HT-29 (cell line): ENCODE results near the gene TMIE. TPM values are rescaled to one million over a fixed set of nuclear protein-coding genes. Genes with fewer than 3 reads are reported as not detected.
A peak's percentile ranks its signal among the peaks of the same experiment; 100 is the strongest.
"Not testable (repeated sequence)": the region's sequence is repeated elsewhere in the genome, so short reads cannot be mapped to it uniquely, and the experiment has no call there.

Experiments used
- DNase-seq: peaks from one replicate; pipeline ENCODE4 v3.0.0-alpha.2; 2015; ENCODE audit warnings: low spot score
- total RNA-seq: library from RNA; depleted of rRNA; stranded (reverse); fragments of >200 nt; shearing (Covaris generic); gene quantifications from 2 replicates; pipeline ENCODE4 v1.2.3, GENCODE V29; 2014

The TMIE gene
- total RNA-seq, 1 experiment from 2014 or later = 0.18 TPM

DNA sequence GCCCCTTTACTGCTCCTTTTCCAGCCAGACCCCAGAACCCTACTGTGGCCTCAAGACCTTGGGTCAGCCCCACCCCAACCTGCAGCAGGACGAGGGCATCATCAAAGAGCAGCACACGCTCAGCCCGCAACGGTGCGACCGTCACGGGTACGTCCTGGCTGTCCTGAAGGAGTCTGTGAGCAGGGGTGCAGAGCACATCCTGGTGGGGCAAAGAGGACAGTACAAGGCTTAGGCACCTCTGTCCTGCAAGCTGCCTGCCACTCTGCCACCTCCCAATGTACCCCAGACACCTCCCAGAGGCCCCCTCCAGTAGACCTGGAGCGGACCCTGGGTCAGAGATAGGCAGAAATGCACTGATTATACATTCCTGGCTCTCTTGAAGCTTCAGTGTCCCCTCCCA, 15.7 kb upstream of the TMIE start:
- no peak for DNase-seq

DNA sequence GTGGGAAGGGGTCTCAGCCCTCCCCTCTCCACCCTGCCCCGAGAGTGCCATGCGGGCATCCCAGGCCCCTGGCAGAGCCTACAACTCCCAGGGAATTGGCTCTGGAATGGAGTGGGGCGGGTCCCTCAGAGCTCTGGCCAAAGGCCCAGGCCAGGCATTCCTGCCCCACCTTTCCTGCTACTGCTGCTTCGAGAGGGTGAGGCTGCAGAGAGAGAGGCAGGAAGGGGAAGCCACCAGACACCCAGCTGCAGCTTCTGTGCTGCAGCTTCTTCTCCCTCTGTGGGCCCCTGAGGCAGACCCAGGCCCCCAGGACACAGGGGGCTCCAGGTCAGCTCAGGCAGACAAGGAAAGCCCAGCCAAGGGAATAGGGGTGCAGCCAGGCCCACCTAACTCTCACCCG, 10.4 kb upstream of the TMIE start:
- peak; percentile 64 for DNase-seq

DNA sequence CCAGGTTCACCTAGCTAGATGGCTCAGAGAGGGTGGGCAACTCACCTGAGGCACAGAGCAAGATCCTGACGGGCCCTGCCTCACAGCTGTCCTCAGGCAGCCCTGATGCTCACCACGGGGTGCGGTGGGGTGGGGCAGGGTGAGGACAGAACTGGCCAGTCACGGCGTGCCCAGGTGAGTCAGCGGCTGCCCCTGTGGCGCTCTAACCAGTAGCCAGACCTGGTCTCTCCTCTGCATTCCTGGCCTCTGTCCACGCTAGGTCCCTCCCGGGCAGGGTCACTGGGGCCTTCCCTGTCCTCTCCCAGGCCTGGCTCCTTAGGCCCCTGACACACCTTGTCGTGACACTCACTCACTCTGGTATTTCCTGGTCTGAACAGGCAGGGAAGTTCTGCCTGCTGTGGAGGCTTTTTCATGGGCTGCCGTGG, 8.6 kb upstream of the TMIE start:
- DNase-seq = peak; percentile 78

DNA sequence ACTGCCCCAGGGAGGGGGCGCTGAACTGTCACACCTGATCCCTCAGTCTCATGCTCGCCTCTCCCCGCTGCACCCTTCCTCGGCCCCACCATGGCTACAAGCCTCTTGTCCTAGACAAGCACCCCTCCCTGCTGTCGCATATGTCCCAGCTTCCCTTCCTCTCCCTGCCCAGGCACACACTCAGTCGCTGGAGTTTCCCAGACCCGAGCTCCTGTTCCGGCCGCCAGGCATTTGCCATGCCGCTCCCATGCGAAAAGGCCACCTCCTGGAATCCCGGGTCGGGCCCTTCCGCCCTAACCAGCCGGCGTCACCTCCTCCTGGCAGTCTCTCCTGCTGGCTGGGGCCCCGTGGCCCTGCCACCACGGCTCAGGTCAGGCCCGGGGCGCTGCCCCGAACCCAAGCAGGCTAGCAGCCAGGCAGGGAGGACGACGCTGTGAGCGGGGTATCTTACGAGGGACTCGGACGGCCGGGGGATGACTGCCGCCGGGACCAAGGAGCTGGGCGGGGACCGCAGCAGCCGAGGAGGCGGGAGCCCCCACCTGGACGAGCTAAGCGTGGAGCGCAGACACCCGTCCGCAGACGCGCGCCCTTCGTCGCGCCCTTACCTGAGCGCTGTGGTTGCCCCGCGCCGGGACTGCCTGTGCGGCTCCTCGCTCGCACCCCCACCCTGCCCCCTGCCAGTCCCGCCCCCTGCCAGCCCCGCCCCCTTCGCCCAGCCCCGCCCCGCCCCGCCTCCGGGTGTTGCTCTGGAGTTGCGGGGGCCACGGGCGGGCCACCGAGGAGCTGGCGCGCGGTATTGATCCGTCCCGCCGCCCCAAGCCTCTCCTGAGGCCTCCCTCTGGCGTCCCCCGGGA, 7.9 kb upstream of the TMIE start, which contains the start of gene ALS2CL:
Gene ALS2CL (minus strand): TSS at position 642 of the 854 bp plus-strand sequence. CDS start 4,239 bp downstream, outside the sequence.
- DNase-seq = peak; percentile 54

DNA sequence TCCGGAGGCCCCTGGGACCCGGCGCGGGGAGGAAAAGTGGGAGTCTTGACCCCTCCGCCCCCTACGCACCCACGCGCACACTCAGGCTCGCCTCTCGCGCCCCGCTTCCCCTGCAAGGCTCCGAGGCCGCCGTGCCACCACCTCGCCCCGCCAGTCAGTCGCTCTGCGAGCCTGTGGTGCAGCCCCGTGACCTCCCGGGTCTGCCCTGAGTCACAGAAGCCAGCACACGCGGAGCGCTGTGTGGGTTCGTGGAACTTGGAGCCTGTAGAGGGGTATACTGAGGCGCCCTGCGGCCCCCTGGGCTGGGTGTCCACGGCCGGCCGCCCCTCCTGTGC, 7.3 kb upstream of the TMIE start:
- no peak for DNase-seq

DNA sequence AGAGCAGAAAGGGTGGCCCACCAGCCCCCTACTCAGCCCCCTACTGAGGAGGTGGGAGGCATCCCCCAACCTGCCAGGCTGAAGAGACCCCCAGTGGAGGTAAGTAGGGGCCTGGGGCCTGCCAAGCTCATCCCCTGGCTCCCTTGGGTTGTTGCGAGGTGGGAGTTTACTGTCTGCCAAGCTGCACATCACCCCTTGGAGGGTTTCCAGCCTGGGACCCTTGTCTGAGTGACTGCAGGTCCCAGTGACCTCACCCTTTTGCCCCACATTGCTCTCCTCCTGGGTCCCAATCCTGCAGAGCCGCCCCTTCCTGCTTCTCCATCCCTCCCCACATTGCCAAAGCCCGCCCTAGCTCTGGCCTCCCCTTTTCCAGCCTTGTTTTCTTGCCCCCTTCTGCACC, 6.7 kb upstream of the TMIE start:
- no peak for DNase-seq

DNA sequence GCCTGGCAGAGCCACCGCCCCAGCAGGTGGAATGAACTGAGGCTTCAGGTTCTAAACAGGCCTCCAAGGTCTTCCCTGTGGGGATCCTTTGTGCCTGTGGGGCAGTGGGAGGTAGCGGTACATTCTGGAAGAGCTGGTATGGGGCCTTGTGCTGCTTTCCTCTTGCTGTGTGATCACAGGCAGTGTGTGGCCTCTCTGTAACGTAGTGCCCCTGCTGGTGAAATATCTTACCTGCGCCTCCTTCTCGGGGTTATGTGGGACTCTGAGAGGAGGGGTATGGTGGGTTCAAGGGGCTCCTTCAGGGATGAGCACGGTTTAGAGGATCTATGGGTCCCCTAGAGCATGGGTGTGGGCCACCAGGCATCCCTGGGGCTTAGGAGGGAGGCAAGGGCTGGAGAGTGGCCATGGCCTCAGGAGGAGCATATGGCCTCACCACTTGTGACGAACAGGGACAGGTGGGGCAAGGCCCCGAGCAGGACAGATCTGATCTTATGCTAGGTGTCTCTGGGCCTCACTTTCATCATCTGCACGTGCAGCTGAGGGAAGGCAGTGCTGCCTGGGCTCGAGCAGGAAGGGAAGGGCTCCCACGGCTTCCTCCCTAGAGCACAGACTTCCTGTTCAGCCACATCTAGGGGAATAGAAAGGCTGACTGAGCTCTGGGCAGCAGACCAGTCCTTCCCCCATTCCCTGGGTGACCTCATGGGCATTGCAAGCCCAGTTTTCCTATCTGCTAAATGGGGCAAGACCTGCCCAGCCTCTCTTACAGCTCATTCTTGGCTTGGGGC, 5.8 kb upstream of the TMIE start:
- peak; percentile 25 for DNase-seq

DNA sequence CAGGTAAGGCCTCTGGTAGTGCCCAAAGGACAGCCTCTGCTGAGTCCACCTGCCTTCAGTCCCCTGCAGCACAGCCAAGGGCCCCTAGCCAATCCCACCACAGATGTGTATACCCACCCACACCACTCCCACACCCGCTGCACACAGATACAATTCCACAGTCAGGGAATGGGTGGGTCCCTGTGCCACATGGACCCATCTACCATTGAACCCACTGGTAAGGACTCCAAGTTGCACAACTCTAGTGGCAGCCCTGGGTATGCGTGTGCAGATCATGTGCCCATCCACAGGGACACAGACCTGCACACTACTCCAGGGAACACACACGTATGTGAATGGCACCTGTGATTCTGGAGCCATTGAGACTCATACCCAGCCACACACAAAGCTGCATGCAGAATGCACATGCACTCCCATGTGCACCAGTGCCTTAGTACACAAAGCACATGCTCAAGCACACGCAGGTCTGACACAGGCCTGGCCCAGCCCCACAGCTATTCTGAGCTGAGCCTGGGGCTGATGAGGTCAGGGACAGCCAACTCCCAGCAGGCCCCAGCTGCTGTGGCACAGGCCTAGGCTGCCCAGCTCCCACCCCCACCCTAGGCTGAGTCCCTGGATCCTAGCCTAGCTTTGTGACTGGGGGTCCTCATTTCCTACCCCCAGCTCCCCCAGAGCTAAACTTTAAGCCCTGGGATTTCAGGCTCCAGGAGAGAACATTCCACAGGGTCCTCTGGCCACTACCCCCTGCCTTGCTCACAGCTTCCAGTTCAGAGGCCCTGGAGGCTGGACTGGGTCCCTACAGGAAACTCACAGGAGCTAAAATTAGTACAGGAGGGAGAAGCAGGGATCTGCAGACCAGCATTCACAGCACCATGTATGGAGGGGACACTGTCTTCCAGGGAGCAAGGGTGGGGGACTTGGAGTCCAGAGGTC, 5.0 kb upstream of the TMIE start:
- DNase-seq = no peak

DNA sequence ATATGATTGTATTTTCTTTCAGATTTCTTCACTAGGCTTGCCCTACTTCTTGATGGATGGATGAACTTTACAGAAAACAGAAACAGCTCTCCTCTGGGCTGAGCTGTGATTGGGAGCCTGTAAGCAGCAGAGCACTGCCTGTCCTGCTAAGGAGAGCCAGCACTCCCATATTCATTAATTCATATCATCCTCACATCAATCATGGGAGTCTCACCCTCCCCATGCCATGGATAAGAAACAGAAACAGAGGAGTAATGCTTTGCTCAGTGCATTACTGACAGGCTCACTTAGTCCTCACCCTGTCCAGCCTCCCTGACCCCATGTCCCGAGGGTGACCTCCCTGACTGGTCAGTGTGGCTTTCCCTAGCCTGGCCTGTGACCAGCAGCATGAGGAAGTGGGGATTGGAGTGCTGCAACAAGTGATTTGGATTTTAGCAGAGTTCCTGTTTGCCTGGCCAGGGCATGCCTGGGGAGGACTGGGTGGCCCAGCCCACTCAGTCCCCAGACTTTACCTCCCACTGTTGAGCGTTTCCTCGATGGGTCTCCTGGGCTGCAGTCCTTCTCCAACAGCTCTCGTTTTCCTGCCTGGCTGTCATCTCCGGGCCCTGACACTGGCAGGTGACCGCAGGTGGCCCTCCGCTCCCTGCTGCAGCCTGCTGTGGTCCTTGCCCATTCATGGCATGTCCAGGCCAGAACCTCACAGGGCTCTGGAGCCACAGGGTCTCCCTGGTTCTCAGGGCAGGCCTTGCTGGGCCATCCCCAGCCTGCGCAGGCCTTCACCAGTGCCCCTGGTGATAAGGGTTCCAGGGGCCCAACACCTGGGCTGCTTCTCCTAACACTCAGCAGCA, 1.3 kb upstream of the TMIE start:
- DNase-seq = no peak

DNA sequence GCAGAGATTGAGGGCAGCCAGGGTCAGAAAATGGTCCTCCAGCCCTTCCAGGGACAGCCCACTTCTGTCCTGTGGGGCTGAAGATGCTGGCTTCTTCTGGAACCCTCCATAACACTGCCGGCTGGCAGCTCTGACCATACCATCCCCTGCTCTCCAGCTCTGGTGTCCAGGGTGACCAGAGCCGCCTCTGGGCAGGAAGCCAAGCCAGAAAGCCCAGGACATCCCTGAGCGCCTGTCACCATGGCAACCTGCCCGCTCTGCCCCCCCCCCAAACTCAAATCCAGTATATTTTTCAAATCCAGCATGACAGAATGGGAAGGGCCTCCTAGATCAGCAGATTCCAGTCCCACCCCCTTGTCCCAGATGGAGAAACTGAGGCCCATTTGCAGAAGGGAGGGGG, 420 bp upstream of the TMIE start:
- DNase-seq = no peak

DNA sequence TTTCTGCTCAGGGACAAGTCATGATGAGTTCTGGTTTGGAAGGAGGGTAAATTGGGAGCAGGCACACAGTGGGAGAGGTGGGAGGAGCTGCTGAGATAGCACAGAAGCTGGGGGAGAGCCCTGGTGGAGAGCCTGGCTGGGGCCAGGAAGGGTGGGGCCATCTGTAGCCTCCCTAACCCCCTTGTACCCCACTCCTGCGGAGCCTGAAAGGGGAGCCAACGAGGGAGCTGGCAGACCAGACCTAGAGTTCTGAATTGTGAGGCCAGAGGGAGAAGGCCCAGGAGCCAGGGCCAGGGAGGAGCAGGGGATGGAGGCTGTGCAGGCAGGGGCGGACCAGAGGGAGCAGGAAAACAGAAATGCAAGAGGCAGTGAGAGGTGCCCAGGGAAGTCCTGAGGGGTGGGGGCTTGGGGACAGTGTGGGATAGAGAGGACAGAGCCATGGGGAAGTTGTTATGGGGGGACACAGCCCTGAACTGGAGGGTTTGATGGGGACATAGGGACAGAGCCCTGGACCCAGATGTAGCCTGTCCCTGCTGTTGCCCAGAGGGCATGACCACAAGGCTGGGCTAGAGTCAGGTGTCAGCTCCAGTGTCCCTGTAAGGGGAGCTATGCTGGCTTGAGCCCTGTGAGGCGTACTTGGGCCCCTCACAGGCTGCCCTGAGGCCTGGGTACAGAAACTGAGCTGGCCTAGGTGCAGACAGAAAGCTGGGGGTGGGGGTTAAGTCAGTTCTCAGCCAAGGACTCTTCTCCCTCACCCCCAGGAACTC, 1.2 kb downstream of the TMIE start:
- DNase-seq = no peak

DNA sequence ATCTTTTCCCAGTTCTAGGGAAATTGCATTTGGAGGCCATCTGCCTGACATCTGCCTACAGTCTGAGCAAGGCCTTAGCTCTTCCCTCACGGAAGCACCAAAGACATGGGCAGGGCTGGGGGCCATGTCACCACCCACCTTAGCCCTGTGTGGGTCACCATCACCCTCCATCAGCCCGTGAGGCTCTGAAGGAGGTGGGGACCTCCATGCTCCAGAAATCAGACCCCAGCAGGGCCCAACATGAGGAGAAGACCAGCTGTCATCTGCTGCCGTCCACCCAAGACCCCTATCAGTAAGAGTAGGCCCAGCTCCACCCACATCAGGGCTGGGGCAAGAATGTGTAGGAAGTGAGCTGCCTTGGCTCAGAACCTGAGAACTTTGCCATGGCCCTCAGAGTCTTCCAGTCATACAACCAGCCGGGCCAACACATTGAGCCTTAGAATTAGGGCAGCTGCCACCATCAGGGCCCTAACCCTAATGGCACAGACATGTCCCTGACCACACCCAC, 1.9 kb downstream of the TMIE start:
- no peak for DNase-seq

DNA sequence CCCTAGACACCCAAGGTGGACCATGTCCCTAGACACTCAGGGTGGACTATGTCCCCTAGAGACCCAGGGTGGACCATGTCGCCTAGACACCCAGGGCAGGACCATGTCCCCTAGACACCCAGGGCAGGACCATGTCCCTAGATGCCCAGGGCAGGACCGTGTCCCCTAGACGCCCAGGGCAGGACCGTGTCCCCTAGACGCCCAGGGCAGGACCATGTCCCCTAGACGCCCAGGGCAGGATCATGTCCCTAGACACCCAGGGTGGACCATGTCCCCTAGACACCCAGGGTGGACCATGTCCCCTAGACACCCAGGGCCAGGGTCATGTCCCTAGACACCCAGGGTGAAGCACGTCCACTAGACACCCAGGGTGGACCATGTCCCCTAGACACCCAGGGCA, 3.2 kb downstream of the TMIE start:
- DNase-seq = not testable (repeated sequence)

DNA sequence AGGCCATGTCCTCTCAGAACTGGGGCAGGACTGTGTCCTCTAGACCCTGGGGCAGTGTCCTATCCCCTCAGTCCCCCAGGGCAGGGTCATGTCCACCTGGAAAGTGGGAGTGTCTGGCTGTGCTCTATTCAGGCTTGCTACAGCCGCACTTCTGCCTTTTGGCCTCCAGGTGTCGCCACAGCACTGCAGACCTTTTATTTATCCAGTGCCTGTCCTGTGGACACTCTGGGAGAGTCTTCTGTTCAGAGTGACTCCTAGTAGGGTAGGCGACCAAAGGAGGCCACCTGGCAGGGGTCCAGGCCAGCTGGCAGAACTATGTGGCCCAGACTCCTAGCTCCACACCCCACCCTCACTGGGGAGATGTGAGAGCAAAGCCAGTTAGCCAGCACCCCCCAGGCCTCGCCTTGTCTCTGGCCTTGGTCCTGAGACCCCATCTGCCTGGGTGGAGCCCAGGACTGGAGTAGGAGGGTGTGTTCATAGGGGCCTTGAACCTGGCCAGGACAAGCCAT, 3.9 kb downstream of the TMIE start:
- DNase-seq = peak; percentile 72

DNA sequence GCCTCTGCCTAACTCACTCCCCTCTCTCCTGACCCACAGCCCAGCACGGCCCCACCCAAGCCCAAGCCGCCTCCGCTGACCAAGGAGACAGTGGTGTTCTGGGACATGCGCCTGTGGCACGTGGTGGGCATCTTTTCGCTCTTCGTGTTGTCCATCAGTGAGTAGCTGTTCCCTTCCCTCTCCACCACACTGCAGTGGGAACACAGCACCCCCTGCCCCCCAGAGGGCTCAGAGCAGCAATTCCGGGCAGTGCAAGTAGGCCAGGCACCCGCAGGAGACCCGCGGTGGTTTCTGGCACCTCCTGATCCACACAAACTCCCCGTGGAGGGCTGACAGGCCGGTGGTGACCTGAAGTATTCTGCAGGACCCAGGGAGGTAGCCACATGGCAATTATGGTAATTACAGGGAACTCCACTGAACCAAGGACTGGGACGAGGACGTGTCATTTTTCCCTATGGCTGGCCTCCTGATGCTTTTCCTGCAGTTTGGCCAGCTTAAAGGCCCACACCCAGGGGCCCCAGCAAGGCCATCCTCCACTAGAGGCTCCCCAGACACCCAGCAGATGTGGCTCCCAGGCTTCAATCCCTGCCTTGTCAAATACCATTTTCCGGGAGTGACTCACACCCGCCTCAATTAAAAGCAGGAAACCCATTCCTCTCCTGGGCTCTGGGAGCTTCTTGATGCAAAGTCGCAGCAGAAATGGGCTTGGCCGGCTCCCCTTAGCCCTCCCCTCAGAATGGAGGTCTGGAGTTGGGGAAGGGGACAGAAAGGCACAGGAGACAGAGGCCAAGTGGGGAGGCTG, 4.8 kb downstream of the TMIE start:
- peak; percentile 47 for DNase-seq

DNA sequence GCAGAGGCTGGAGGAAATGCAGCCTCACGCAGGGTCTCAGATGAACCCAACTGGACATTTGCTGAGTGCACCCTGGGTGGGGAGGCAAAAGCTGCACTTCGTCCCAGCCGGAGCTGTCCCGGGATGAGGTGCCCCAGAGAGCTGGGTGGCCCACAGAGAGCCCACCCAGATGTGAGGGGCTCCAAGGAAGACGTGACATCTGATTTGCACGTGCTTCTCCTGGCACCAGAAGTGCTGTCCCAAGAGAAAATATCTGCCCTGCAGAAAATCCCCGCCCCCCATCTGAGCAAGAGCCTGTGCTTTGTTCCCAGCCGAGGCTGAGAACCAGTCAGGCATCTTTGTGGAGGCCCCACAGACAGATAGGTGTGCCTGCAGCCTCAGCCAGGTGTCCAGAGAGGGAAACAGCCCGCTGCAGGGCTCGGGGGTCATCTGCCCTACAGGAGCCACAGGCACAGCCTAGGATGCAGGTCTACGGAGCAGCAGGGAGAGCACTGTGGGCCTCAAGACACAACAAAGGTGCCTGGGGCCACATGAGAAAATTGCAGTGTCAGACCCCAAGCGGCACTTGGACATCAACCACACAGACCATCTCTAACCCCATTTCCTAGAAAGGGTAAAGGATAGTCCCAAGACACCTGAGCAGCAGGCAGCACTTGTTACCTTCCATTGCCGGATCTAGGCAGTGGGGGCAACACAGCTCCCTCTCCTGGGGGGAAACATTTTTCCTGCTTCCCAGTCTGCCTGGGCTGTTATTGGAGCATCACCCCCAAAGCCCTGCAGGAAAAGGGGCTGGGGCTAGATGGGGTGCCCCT, 5.8 kb downstream of the TMIE start:
- no peak for DNase-seq

DNA sequence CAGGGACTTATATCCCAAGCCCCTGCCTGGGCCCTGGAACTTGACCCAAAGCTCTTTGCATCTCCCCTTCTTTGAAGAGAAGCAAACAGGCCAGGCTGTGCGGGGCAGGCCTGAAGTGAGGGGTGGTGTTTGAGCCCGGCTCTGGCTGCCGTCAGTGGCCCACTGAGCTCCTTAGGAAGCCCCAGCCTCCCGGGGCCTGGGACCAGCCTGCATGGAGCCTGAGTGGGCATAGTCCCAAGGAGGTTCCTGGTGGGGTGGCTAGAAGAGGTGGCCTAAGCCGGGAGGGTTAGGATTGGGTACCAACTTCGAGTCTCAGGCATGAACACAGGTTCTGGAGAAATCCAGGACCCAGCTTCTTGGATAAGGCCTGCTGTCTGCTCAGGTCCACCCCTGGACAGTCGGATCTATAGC, 6.4 kb downstream of the TMIE start:
- DNase-seq = no peak
